Breast epithelium (tissue), 4 donors: ENCODE data around the gene GAK. TPM values are rescaled to one million over a fixed set of nuclear protein-coding genes. Genes with fewer than 3 reads are reported as not detected.

ENCODE experiments used
- DNase-seq, 2 donors: peaks; one replicate each; pipeline ENCODE4 v3.0.0-alpha.2; 2019; ENCODE audit warnings: low spot score in 2 of 2
- H3K27ac ChIP-seq, 2 donors: fragments of 200-600 bp; sonication (generic) in 1 of 2; one replicate each; pipeline ENCODE4 v1.5.1; 2016 to 2019; ENCODE audit warnings: mild to moderate bottlenecking in 1 of 2
- H3K27me3 ChIP-seq, 2 donors: fragments of 200-600 bp; sonication (generic) in 1 of 2; one replicate each; pipeline versions ENCODE4 v1.5.1 to v1.6.0; 2017 to 2019; ENCODE audit warnings: control low read depth in 1 of 2, mild to moderate bottlenecking in 1 of 2
- H3K36me3 ChIP-seq: fragments of 200-600 bp; one replicate; pipeline ENCODE4 v1.5.1; 2019
- H3K4me1 ChIP-seq, 2 donors: fragments of 200-600 bp; sonication (generic); one replicate each; pipeline ENCODE4 v1.5.1; 2016 to 2019; ENCODE audit warnings: control low read depth in 1 of 2
- H3K4me3 ChIP-seq, 3 donors: fragments of 200-600 bp; sonication (generic); 1 replicate in 2 of 3; 2 replicates in 1 of 3; pipeline ENCODE4 v1.5.1; 2016 to 2019; ENCODE audit warnings: mild to moderate bottlenecking in 3 of 3, moderate library complexity in 2 of 3
- H3K9me3 ChIP-seq, 2 donors: fragments of 200-600 bp; sonication (generic) in 1 of 2; one replicate each; pipeline ENCODE4 v1.5.1; 2016 to 2019; ENCODE audit warnings: control low read depth in 1 of 2
- POLR2A ChIP-seq: fragments of 450-650 bp; IDR thresholded peaks from one replicate; pipeline ENCODE4 v1.6.1; 2016; ENCODE audit warnings: antibody characterized with exemption, mild to moderate bottlenecking, moderate library complexity
- POLR2AphosphoS5 ChIP-seq, 3 donors: sonication (generic); formaldehyde crosslinking; IDR thresholded peaks; one replicate each; pipeline ENCODE4 v1.6.1; 2017; ENCODE audit warnings: antibody characterized with exemption in 3 of 3
- intact Hi-C: fragments of 100-400 bp; cut with DNase I; formaldehyde crosslinking; loops from one replicate; pipeline ENCODE4 v1.15.1; 2023; ENCODE audit warnings: low total_unique reads
- total RNA-seq, 3 donors: library from RNA; depleted of rRNA; stranded (reverse); fragments of >200 nt; gene quantifications; one replicate each; pipeline ENCODE4 v1.1.0, GENCODE V29; 2016
- TF ChIP-seq, protein P1 (sequence below), 3 donors: fragments of 450-650 bp; IDR thresholded peaks; one replicate each; pipeline ENCODE4 v1.5.1; 2016 to 2017; ENCODE audit warnings: antibody characterized with exemption in 3 of 3, mild to moderate bottlenecking in 3 of 3, moderate library complexity in 3 of 3

GAK gene
- total RNA-seq, 3 donors from 2014 or later: 76.2 to 95.7 (median 81.9) TPM

DNA sequence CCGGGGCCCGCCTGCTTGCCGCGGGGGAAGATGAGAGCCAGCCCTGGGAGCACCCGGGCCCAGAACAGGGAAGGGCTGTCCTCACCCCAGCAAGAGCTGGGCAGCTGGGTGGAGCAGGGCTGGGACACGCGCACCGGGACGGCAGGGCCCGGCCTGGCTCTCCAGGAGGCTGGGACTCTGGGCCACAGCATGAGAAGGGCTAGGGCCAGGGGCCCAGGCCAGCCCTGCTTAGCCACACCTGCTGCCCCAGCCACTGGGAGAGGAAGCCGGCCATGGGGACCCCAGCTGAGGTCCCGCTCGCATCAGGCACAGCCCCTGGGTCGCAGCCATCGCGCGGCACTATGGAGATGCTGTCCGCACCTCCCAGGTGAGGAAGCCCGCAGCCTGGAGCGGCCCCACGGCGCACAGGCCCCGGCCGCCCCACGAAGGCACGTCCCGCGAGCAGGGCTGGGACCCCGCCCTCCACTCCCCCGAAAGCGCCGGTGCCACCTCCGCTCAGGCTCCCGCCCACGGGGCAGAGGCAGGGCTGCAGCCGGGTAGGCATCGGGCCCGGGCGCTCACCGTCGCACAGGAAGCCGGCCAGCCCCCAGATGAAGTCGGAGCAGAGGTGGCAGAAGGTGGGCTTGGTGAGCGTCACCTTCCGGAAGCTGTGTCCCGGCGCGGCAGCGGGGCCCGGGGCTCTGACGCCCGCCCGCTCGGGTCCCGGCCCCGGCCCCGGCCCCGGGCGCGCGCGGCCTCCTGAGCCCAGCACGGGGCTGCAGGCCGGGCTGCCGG, 40.7 kb upstream of the GAK start:
- H3K27me3 ChIP-seq: no peaks in the 10 kb centered on the region
- no peak for DNase-seq
- H3K4me1 ChIP-seq: peaks cover 16% of the 10 kb centered on the region in 2 donors
- H3K9me3 ChIP-seq: no peaks in the 10 kb centered on the region
- peak overlapping the region; percentile 82 to 97 (median 84) for H3K4me3 ChIP-seq
- no peak for TF ChIP-seq POLR2A
- TF ChIP-seq, protein P1, sequence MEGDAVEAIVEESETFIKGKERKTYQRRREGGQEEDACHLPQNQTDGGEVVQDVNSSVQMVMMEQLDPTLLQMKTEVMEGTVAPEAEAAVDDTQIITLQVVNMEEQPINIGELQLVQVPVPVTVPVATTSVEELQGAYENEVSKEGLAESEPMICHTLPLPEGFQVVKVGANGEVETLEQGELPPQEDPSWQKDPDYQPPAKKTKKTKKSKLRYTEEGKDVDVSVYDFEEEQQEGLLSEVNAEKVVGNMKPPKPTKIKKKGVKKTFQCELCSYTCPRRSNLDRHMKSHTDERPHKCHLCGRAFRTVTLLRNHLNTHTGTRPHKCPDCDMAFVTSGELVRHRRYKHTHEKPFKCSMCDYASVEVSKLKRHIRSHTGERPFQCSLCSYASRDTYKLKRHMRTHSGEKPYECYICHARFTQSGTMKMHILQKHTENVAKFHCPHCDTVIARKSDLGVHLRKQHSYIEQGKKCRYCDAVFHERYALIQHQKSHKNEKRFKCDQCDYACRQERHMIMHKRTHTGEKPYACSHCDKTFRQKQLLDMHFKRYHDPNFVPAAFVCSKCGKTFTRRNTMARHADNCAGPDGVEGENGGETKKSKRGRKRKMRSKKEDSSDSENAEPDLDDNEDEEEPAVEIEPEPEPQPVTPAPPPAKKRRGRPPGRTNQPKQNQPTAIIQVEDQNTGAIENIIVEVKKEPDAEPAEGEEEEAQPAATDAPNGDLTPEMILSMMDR (IDR thresholded peaks at IDR 0.05): no peak
- no peak for TF ChIP-seq POLR2AphosphoS5 (IDR thresholded peaks at IDR 0.05)
- intact Hi-C loops: no loop called here
- no peaks in the 10 kb centered on the region for H3K36me3 ChIP-seq
- no peak overlapping the region for H3K27ac ChIP-seq

DNA sequence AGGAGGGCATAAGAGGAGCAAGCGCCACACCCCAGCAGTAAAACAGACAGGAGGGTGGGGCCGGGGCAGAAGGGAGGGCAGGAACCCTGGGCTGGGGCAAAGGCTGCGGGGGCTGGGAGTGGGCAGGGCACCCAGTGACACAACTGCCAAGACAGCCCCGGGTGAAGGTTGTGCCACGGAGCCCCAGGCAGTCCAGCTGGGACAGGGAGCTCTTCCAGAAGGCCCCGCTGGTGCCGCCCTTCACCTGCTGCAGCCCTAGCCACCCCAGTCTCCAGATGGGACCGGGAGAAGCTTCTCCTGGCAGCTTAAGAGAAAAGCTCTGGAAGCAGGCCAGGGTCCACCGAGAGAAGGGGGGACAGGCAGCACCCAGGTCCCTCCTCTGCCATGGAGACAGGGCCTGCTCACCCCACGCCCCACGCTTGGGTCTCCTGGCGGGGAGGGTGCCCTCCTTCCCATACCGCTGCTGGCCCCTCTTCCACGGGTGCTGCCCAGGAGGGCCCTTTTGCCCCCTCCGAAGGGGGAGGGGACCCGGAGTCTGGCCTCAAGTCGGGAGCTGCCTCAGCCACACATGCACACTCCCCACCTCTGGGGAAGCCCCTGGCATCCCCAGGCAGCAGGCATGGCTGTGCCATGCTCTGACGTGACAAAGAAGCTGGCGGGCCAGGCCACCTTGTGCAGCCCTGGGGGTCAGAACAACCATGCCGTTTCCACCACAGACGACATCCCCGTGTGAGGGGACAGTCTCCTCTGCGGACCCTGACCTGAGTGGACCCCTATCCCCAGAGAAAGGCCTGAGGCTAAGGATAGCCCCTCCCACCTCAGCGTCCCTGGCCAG, 39.8 kb upstream of the GAK start:
- H3K27ac ChIP-seq: no peak overlapping the region
- TF ChIP-seq, protein P1 (IDR thresholded peaks at IDR 0.05): no peak
- TF ChIP-seq POLR2A (no peak), POLR2AphosphoS5 (IDR thresholded peaks at IDR 0.05) (no peak)
- DNase-seq: no peak
- H3K9me3 ChIP-seq: no peaks in the 10 kb centered on the region
- peak overlapping the region; percentile 82 to 97 (median 84) for H3K4me3 ChIP-seq
- no peaks in the 10 kb centered on the region for H3K27me3 ChIP-seq
- no peaks in the 10 kb centered on the region for H3K36me3 ChIP-seq
- intact Hi-C loops: no loop called here
- H3K4me1 ChIP-seq: peaks cover 16% of the 10 kb centered on the region in 2 donors

DNA sequence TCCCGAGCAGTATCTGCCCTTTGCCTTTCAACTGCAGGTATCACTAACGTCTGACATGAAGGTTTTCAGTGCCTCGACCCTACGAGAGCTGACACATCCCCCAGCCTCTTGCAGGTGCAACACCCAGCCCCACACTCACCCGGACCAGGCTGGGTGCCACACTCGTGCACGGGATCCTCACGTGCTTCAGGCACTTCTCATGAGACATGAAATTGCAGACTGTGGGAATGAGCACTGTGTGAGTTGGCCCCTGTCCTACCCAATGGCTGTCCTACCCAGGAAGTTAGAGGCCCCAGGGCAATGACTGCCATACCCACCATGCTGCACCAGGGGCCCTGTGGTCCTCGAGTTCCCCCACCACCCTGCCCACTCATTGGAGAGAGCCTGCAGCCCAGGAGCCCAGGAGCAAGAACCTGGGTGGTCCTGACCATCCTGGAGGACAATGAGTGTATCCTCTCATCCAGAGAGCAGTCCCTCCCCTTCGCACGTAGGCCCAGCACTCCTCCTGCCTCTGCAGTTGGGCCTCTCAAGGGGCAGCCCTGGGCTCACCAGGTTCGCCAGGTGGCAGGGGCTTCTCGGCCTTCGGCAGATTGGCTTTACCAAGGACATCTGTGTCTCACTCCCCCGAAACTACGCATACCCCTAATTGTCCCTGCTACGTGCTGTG, 38.9 kb upstream of the GAK start:
- H3K27me3 ChIP-seq: no peaks in the 10 kb centered on the region
- intact Hi-C loops: no loop called here
- H3K9me3 ChIP-seq: no peaks in the 10 kb centered on the region
- peaks cover 16% of the 10 kb centered on the region in 2 donors for H3K4me1 ChIP-seq
- TF ChIP-seq, protein P1 (IDR thresholded peaks at IDR 0.05): no peak
- TF ChIP-seq POLR2A: no peak
- TF ChIP-seq POLR2AphosphoS5 (IDR thresholded peaks at IDR 0.05): no peak
- H3K27ac ChIP-seq: no peak overlapping the region
- no peaks in the 10 kb centered on the region for H3K36me3 ChIP-seq
- no peak for DNase-seq
- H3K4me3 ChIP-seq: no peak overlapping the region

DNA sequence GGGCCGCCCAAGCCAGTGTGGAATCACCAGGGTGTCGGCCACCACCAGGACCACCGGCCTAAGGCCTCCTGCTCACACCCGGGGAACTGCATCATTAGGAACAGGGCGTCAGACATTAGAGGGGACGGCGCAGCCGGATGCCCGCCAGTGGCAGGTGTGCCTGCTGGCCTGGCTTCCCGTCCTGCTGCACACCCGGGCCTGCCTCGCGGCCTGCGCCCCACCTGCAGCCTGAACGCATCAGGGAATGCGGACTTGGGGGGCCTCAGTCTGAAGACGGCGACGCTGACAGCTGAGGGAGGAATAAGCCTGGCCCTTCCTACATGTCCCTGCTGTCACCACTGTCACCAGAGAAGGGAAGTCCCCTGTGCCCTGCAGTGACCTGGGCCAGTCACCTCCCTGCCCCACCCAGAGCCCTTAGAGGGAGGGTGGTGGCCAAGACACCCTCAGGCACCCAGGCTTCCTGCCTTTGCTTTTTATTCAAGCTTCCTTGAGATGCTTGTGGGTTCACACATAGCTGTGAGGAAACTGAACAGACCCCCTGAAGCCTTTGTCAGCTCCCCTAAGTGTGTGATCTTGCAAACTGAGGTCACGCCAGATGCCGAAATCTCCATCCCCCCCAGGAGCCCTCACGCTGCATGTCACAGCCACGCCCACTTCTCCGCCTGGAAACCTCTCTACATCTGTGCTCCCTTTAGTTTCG, 38.1 kb upstream of the GAK start:
- intact Hi-C loops: no loop called here
- Histone ChIP-seq H3K9me3 (no peaks in the 10 kb centered on the region), H3K27me3 (no peaks in the 10 kb centered on the region), H3K4me3 (no peak overlapping the region), H3K36me3 (no peaks in the 10 kb centered on the region), H3K27ac (no peak overlapping the region), H3K4me1 (peaks cover 16% of the 10 kb centered on the region in 2 donors)
- TF ChIP-seq, protein P1 (IDR thresholded peaks at IDR 0.05): no peak
- TF ChIP-seq POLR2AphosphoS5 (IDR thresholded peaks at IDR 0.05) (no peak), POLR2A (no peak)
- no peak for DNase-seq
